HG03575 (cell line): Measurements from ENCODE around the gene TBXT.
"Not testable (repeated sequence)": the region's sequence is repeated elsewhere in the genome, so short reads cannot be mapped to it uniquely, and the experiment has no call there.

Source experiments
- ATAC-seq: cut with Tn5 transposase; IDR thresholded peaks from one replicate; pipeline ENCODE4 v1.9.1; 2021; ENCODE audit not compliant: unreplicated experiment, insufficient number of reproducible peaks, low FRiP score; ENCODE audit errors: extremely low read depth

The TBXT gene

GRCh38 chr6:166123115-166123514 is 44.5 kb downstream of the TBXT start:
- not testable (repeated sequence) for ATAC-seq

GRCh38 chr6:166121726-166122125 is 45.9 kb downstream of the TBXT start:
- ATAC-seq = no peak

GRCh38 chr6:166119116-166119911 is 48.3 kb downstream of the TBXT start:
- ATAC-seq = no peak

GRCh38 chr6:166115609-166116008 is 52.0 kb downstream of the TBXT start:
- no peak for ATAC-seq

GRCh38 chr6:166112580-166112979 is 55.1 kb downstream of the TBXT start:
- ATAC-seq = no peak

GRCh38 chr6:166109608-166110007 is 58.0 kb downstream of the TBXT start:
- no peak for ATAC-seq
